Heart left ventricle (tissue), 16 donors: ENCODE measurements around the gene HIVEP2. TPM values are rescaled to one million over a fixed set of nuclear protein-coding genes. Genes with fewer than 3 reads are reported as not detected.

Experiments
- ATAC-seq, 4 donors: fragments of 200-7000 bp; cut with Tn5 transposase; one replicate each; pipeline ENCODE4 v1.9.1; 2020 to 2022; ENCODE audit warnings: moderate library complexity in 4 of 4, mild to moderate bottlenecking in 3 of 4, moderate number of reproducible peaks in 1 of 4
- DNase-seq, 5 donors: peaks; one replicate each; pipeline ENCODE4 v3.0.0-alpha.2; 2020
- H3K27ac ChIP-seq, 12 donors: fragments of 200-600 bp; sonication (generic) in 4 of 12; one replicate each; pipeline versions ENCODE4 v1.5.0 to v1.8.0; 2016 to 2022; ENCODE audit warnings: mild to moderate bottlenecking in 2 of 12
- H3K27me3 ChIP-seq, 9 donors: fragments of 200-600 bp; sonication (generic) in 2 of 9; one replicate each; pipeline versions ENCODE4 v1.5.1 to v1.8.0; 2016 to 2022; ENCODE audit warnings: mild to moderate bottlenecking in 3 of 9
- H3K36me3 ChIP-seq, 9 donors: fragments of 200-600 bp; sonication (generic) in 2 of 9; one replicate each; pipeline versions ENCODE4 v1.5.0 to v1.8.0; 2018 to 2022; ENCODE audit warnings: mild to moderate bottlenecking in 2 of 9
- H3K4me1 ChIP-seq, 12 donors: fragments of 200-600 bp; sonication (generic) in 4 of 12; one replicate each; pipeline versions ENCODE4 v1.5.0 to v1.8.0; 2016 to 2022; ENCODE audit warnings: mild to moderate bottlenecking in 3 of 12
- H3K4me3 ChIP-seq, 12 donors: fragments of 200-600 bp; sonication (generic) in 4 of 12; one replicate each; pipeline versions ENCODE4 v1.5.0 to v1.8.0; 2017 to 2022; ENCODE audit warnings: mild to moderate bottlenecking in 9 of 12, moderate library complexity in 4 of 12
- H3K9me3 ChIP-seq, 12 donors: fragments of 200-600 bp; sonication (generic) in 4 of 12; one replicate each; pipeline versions ENCODE4 v1.5.0 to v1.8.0; 2016 to 2022; ENCODE audit warnings: mild to moderate bottlenecking in 1 of 12
- CTCF ChIP-seq, 12 donors: fragments of 200-600 bp; sonication (generic) in 4 of 12; IDR thresholded peaks; one replicate each; pipeline versions ENCODE4 v1.5.0 to v1.8.0; 2018 to 2022; ENCODE audit warnings: antibody characterized with exemption in 12 of 12, mild to moderate bottlenecking in 5 of 12
- POLR2A ChIP-seq, 2 donors: fragments of 450-650 bp; IDR thresholded peaks; one replicate each; pipeline ENCODE4 v1.6.1; 2017; ENCODE audit warnings: antibody characterized with exemption in 2 of 2, mild to moderate bottlenecking in 2 of 2, moderate library complexity in 2 of 2
- WGBS, 4 donors: extraction: QIAGEN DNeasy Blood & Tissue Kit in 2 of 4; methylation state at CpG; one replicate each; pipeline versions ENCODE4 v1.1.5 to v1.1.7; 2013 to 2018; 5-methylcytosine and 5-hydroxymethylcytosine counted together
- intact Hi-C, 10 donors: fragments of 100-400 bp; cut with DNase I; formaldehyde crosslinking; loops; one replicate each; pipeline versions ENCODE4 v1.11.1 to v1.14.2; 2022
- polyA plus RNA-seq, 2 donors: library from polyadenylated mRNA; stranded (reverse); fragments of 200-250 nt; gene quantifications; one replicate each; pipeline ENCODE4 v1.2.3, GENCODE V29; 2013
- total RNA-seq, 9 donors: library from RNA; depleted of rRNA in 2 of 9; stranded (reverse); fragments of >200 nt in 2 of 9; fragmentation: NEBNext Ultra II Directional in 3 of 9; extraction: Animal tissue kit (Norgen Biotek cat#: 25700) in 3 of 9; gene quantifications; one replicate each; pipeline versions ENCODE4 v1.1.0 to v1.2.4, GENCODE V29; 2016 to 2023
- donor health status: ischemic (EF 13 %, LVEDD 7.1; RV severe dilation, severe dysfunction).
- donor health status: healthy with polysubstance abuse.
- donor health status: DM: no; HTN: yes; CAD: no.
- donor health status: DM: no; HTN: no; CAD: no.
- donor health status: ischemic (EF 25% LVEDD 6.9; RV normal size, moderate dysfunction).
- donor health status: ischemic (EF 25% LVEDD 5.7; RV mildly dilated, moderate dysfunction).
- donor health status: healthy.
- donor health status: DM: yes; HTN: yes; CAD: no.
- donor health status: ischemic (EF 35%, LVEDD 5.7; RV mildly dilated, moderate dysfunction).
- donor health status: nonischemic (EF 11% LVEDD 7.7; RV severe dilation, severe dysfunction).
- donor health status: DM: yes; HTN: yes; CAD: no.
- donor health status: PGD.
- donor health status: ischemic (EF 29% LVEDD 5.4; RV normal size, mild dysfunction).
- donor health status: nonischemic (EF 23%, LVEDD 6.1; RV moderate dilation, normal function).

The HIVEP2 gene
- total and polyA plus RNA-seq, 11 donors: 2.7 to 31.2 (median 20.4) TPM

- Histone ChIP-seq H3K9me3 (no peaks in the 10 kb centered on the region), H3K4me1 (peaks cover 0 to 68% (median 1%) of the 10 kb centered on the region in 12 donors), H3K36me3 (no peaks in the 10 kb centered on the region), H3K4me3 (no peak overlapping the region), H3K27me3 (no peaks in the 10 kb centered on the region), H3K27ac (peak overlapping the region in 1 of 12 donors; percentile 51)
- TF ChIP-seq POLR2A (IDR thresholded peaks at IDR 0.05): no peak
- TF ChIP-seq CTCF (IDR thresholded peaks at IDR 0.05): no peak
- DNase-seq: no peak
- intact Hi-C loops: no loop called here
- ATAC-seq: peak in 1 of 4 donors; percentile 16
- 80 to 87% (median 84%) methylated on average over 3 of the region's 3 CpGs for WGBS, 4 donors
These were observed 239.9 kb downstream of the HIVEP2 start for GRCh38 chr6:142705054-142705453.

GRCh38 chr6:142702501-142703460 is 242.2 kb downstream of the HIVEP2 start:
- Histone ChIP-seq H3K4me1 (peaks cover 0 to 80% (median 5%) of the 10 kb centered on the region in 12 donors), H3K27ac (peak overlapping the region in 6 of 12 donors; percentile 24 to 84 (median 40)), H3K27me3 (no peaks in the 10 kb centered on the region), H3K4me3 (no peak overlapping the region), H3K36me3 (no peaks in the 10 kb centered on the region), H3K9me3 (no peaks in the 10 kb centered on the region)
- intact Hi-C loops: no loop called here
- peak; percentile 62 to 90 (median 83) for ATAC-seq
- DNase-seq: peak; percentile 48 to 59 (median 55)
- 50 to 56% (median 54%) methylated on average over 12 of the region's 12 CpGs for WGBS, 4 donors
- TF ChIP-seq POLR2A (IDR thresholded peaks at IDR 0.05) (no peak), CTCF (IDR thresholded peaks at IDR 0.05) (no peak)

Other genes with a start within 250 kb of the HIVEP2 start
- gene AIG1, start 115.7 kb upstream of the HIVEP2 start, total RNA-seq: 100 to 1,000 TPM in 1 of 9 donors, 10 to 100 TPM in 8; 41.2 to 101 (median 64.0) TPM
- 10 to 100 TPM; 18.1 to 88.7 TPM for gene AIG1, start 115.7 kb upstream of the HIVEP2 start, polyA plus RNA-seq